ENCODE measurements around the gene MSRB2.

MSRB2 gene

GRCh38 chr10:23048191-23048590, 47.2 kb upstream of the MSRB2 start:
- H3K9ac ChIP-seq (ENCODE audit: low read length) = no peak overlapping the region
- no peaks in the 10 kb centered on the region for H3K9me2 ChIP-seq (ENCODE audit: low read depth, low read length)
- no peaks in the 10 kb centered on the region for H3K9me3 ChIP-seq (ENCODE audit: low read length)
- H3K36me3 ChIP-seq (ENCODE audit: insufficient read depth, low read length) = no peaks in the 10 kb centered on the region
- TF ChIP-seq CTCF (IDR thresholded peaks at IDR 0.05; ENCODE audit: low read length) (no peak), EZH2 (IDR thresholded peaks at IDR 0.05; ENCODE audit: borderline replicate concordance, low read length) (no peak)
- no peak overlapping the region for H2AFZ ChIP-seq (ENCODE audit: low read length)
- H3K4me1 ChIP-seq (ENCODE audit: insufficient read depth, low read length, severe bottlenecking) = no peaks in the 10 kb centered on the region
- H3K27me3 ChIP-seq (ENCODE audit: insufficient read depth, low read length) = peaks cover 3% of the 10 kb centered on the region; the same call in 1 of the 2 replicates
- H4K20me1 ChIP-seq (ENCODE audit: insufficient read depth, low read length) = no peaks in the 10 kb centered on the region
- H3K79me2 ChIP-seq (ENCODE audit: insufficient read depth, low read length) = no peaks in the 10 kb centered on the region
- no peak overlapping the region for H3K4me2 ChIP-seq (ENCODE audit: low read length)
- H3F3A ChIP-seq (ENCODE audit: insufficient read depth, low read length) = no peaks in the 10 kb centered on the region
- no peak overlapping the region for H3K27ac ChIP-seq (ENCODE audit: low read depth, low read length, poor library complexity, severe bottlenecking)
- no peak overlapping the region for H3K4me3 ChIP-seq (ENCODE audit: low read depth, low read length, poor library complexity, severe bottlenecking)

GRCh38 chr10:23051278-23051677, 44.1 kb upstream of the MSRB2 start:
- H2AFZ ChIP-seq (ENCODE audit: low read length) = no peak overlapping the region
- H3F3A ChIP-seq (ENCODE audit: insufficient read depth, low read length) = no peaks in the 10 kb centered on the region
- H3K4me2 ChIP-seq (ENCODE audit: low read length) = no peak overlapping the region
- no peak overlapping the region for H3K4me3 ChIP-seq (ENCODE audit: low read depth, low read length, poor library complexity, severe bottlenecking)
- H3K27ac ChIP-seq (ENCODE audit: low read depth, low read length, poor library complexity, severe bottlenecking) = no peak overlapping the region
- TF ChIP-seq CTCF (IDR thresholded peaks at IDR 0.05; ENCODE audit: low read length) = no peak
- TF ChIP-seq EZH2 (IDR thresholded peaks at IDR 0.05; ENCODE audit: borderline replicate concordance, low read length) = no peak
- no peaks in the 10 kb centered on the region for H3K4me1 ChIP-seq (ENCODE audit: insufficient read depth, low read length, severe bottlenecking)
- H3K9me3 ChIP-seq (ENCODE audit: low read length) = no peaks in the 10 kb centered on the region
- H4K20me1 ChIP-seq (ENCODE audit: insufficient read depth, low read length) = no peaks in the 10 kb centered on the region
- no peaks in the 10 kb centered on the region for H3K79me2 ChIP-seq (ENCODE audit: insufficient read depth, low read length)
- no peak overlapping the region for H3K9ac ChIP-seq (ENCODE audit: low read length)
- peaks cover 3% of the 10 kb centered on the region; the same call in 1 of the 2 replicates for H3K27me3 ChIP-seq (ENCODE audit: insufficient read depth, low read length)
- no peaks in the 10 kb centered on the region for H3K36me3 ChIP-seq (ENCODE audit: insufficient read depth, low read length)
- no peaks in the 10 kb centered on the region for H3K9me2 ChIP-seq (ENCODE audit: low read depth, low read length)

GRCh38 chr10:23051855-23052331, 43.5 kb upstream of the MSRB2 start:
- no peaks in the 10 kb centered on the region for H3K79me2 ChIP-seq (ENCODE audit: insufficient read depth, low read length)
- H2AFZ ChIP-seq (ENCODE audit: low read length) = no peak overlapping the region
- H4K20me1 ChIP-seq (ENCODE audit: insufficient read depth, low read length) = no peaks in the 10 kb centered on the region
- no peaks in the 10 kb centered on the region for H3F3A ChIP-seq (ENCODE audit: insufficient read depth, low read length)
- peaks cover 3% of the 10 kb centered on the region; the same call in 1 of the 2 replicates for H3K27me3 ChIP-seq (ENCODE audit: insufficient read depth, low read length)
- H3K9me3 ChIP-seq (ENCODE audit: low read length) = no peaks in the 10 kb centered on the region
- no peaks in the 10 kb centered on the region for H3K9me2 ChIP-seq (ENCODE audit: low read depth, low read length)
- H3K9ac ChIP-seq (ENCODE audit: low read length) = no peak overlapping the region
- H3K27ac ChIP-seq (ENCODE audit: low read depth, low read length, poor library complexity, severe bottlenecking) = no peak overlapping the region
- H3K4me1 ChIP-seq (ENCODE audit: insufficient read depth, low read length, severe bottlenecking) = no peaks in the 10 kb centered on the region
- no peak overlapping the region for H3K4me3 ChIP-seq (ENCODE audit: low read depth, low read length, poor library complexity, severe bottlenecking)
- H3K36me3 ChIP-seq (ENCODE audit: insufficient read depth, low read length) = no peaks in the 10 kb centered on the region
- H3K4me2 ChIP-seq (ENCODE audit: low read length) = no peak overlapping the region
- TF ChIP-seq CTCF (IDR thresholded peaks at IDR 0.05; ENCODE audit: low read length) (no peak), EZH2 (IDR thresholded peaks at IDR 0.05; ENCODE audit: borderline replicate concordance, low read length) (no peak)

Measured in OCI-LY1 (cell line).